HG02759 (cell line): ENCODE results near the gene FN3K.
"Not testable (repeated sequence)": the region's sequence is repeated elsewhere in the genome, so short reads cannot be mapped to it uniquely, and the experiment has no call there.

ENCODE experiments used
- ATAC-seq: cut with Tn5 transposase; IDR thresholded peaks from one replicate; pipeline ENCODE4 v1.9.1; 2021; ENCODE audit warnings: mild to moderate bottlenecking, moderate library complexity; ENCODE audit not compliant: unreplicated experiment

FN3K gene

DNA sequence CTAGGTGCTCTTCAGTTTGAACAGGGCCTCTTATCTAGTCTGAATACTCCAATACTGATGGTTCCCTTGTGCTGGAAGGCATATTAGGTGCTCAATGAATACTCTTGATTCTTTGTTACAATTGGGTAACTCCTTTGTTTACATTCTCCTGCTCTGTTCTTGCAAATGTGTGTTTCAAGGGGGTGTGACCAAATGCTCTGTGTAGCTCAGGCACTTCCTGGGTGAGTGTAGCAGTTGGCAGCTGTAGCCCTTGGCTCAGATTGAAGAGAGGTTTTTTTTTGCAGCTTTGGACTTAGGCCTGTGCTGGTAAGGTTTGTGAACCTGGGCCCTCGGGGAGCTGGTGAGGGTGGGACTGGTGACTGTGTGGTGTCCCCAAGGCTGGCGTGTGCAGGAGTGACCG, 36.6 kb downstream of the FN3K start:
- ATAC-seq, result no peak

- ATAC-seq, result not testable (repeated sequence)
Observed at GRCh38 chr17:82774456-82774855, 39.0 kb downstream of the FN3K start.

DNA sequence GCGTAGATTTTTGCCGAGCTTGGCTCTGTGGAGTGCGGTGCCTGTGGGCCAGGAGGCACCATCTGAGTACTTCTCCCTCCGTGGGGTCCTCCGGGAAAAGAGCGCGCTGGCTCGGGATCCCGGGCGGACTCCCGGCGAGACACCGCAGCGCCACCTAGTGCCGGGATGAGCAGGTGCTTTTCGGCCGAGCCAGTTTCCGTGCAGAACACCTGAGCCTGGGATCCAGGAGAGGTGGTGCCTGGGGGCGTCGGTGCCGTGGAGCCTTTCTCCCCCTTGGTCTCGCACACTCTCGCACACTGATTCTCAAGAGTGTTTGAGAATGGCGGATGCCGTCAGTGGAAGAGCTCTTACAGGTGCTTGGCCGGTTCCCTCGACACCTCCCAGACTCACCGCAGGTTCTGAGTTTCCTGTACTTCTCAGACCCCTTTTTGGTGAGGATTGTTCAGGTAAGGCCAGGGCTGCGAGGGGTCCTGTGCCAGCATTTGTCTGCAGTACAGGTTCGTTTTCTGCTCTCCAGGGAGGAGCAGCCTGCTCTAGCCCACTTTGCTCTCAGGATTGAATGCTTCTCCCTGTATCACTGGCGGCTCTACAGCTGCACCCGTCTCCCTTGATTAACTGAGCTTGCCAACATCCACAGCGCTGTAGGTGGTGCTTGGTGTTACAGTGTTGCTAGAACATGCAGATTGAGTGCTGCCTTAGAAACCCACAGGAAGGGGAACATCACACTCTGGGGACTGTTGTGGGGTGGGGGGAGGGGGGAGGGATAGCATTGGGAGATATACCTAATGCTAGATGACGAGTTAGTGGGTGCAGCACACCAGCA, 39.8 kb downstream of the FN3K start:
- no peak for ATAC-seq

GRCh38 chr17:82776454-82776853, 41.0 kb downstream of the FN3K start:
- no peak for ATAC-seq

DNA sequence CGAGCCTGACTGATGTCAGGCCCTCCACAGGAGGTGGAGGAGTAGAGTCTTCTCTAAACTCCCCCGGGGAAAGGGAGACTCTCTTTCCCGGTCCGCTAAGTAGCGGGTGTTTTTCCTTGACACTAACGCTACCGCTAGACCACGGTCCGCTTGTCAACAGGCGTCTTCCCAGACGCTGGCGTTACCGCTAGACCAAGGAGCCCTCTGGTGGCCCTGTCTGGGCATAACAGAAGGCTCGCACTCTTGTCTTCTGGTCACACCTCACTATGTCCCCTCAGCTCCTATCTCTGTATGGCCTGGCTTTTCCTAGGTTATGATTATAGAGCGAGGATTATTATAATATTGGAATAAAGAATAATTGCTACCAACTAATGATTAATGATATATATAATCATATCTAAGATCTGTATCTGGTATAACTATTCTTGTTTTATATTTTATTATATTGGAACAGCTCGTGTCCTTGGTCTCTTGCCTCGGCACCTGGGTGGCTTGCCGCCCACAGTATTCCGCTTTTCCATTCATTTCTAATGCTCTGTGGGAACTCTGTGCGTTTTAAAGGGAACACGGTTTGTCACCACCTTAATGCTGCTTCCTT, 42.5 kb downstream of the FN3K start:
- ATAC-seq, result not testable (repeated sequence)

DNA sequence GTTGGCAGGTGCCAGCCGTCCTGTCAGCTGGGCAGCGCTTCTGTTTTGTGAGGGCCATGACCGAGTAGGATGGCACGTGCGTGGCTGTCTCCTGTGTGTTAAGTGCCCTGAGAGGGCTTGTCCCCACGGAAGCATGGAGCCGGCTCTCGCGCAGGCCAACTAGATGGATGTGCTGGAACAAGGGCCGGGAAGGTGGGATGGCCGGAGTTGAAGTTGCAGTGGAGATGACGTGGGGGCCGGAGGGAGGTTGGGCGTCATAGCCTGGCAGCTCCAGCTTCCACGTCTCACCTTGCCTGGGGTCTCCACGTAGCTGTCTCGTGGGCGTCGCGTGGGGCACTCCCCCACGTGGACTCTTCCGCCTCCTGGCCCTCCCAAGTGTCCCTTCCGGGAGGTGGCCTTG, 44.1 kb downstream of the FN3K start:
- ATAC-seq, result no peak

- no peak for ATAC-seq
Observed at GRCh38 chr17:82780195-82780594, 44.8 kb downstream of the FN3K start.

GRCh38 chr17:82780971-82781893, 45.8 kb downstream of the FN3K start:
- ATAC-seq, result no peak

GRCh38 chr17:82781894-82782274, 46.5 kb downstream of the FN3K start:
- peak; percentile 67 for ATAC-seq

DNA sequence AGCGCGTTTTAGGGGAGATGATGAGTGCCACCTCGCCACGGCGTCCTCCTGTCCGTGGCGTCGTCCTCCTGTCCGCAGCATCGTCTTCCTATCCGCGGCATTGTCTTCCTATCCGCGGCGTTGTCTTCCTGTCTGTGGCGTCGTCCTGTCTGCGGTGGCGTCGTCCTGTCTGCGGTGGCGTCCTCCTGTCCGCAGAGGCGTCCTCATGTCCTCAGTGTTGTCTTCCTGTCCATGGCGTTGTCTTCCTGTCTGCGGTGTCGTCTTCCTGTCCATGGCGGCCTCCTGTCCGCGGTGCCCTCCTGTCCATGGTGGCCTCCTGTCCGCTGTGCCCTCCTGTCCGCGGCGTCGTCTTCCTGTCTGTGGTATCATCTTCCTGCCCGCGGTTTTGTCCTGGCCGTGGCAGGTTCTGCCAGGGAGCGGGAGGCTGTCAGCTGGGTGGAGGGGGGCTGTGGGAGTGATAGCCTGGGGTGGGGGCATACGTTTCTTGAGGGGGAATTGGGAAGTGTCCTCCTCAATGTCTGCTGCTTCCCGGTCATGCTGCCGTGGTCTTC, 47.3 kb downstream of the FN3K start:
- no peak for ATAC-seq

GRCh38 chr17:82783498-82783897, 48.1 kb downstream of the FN3K start:
- ATAC-seq, result no peak

- not testable (repeated sequence) for ATAC-seq
Observed at GRCh38 chr17:82785581-82785980, 50.2 kb downstream of the FN3K start.

GRCh38 chr17:82786427-82786826, 51.0 kb downstream of the FN3K start:
- no peak for ATAC-seq

DNA sequence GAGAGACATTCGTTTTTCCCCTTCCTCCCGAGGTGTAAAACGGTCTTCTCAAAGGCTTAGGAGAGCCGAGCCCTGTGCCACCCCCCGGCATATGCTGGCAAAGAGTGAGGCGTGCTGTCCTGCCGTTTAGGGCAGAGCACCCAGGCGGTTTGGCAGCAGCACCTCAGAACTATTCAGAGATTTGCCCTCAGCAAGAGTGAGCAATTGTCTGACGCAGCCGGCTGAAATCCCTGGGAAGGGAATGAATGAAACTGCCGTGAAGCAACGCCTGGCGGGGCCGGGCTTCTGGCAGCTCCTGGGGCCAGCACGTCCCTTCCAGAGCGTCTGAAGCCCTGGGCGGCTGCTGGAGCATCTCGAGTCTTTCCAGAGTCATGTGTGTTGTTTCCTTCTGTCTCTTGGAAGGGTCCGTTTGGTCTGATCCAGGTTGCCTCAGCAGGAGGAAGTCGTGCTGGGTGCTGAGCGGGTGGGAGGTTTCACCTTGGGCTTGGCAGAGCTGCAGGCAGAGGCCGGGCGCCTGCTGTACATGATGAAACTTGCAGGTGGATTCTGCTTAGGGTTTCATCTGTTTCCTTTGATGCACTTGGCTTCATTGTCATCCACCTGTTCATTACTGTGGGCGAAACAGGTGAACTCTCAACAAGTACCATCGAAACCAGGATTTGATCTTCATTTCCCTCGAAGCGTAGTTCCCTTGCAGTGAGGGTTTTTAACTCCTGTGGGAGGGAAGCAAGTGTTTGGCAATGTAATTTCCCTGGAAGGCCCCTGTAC, 51.9 kb downstream of the FN3K start:
- ATAC-seq, result no peak

- no peak for ATAC-seq
Observed at GRCh38 chr17:82788206-82789001, 53.0 kb downstream of the FN3K start.

GRCh38 chr17:82789051-82789592, 53.7 kb downstream of the FN3K start:
- no peak for ATAC-seq

DNA sequence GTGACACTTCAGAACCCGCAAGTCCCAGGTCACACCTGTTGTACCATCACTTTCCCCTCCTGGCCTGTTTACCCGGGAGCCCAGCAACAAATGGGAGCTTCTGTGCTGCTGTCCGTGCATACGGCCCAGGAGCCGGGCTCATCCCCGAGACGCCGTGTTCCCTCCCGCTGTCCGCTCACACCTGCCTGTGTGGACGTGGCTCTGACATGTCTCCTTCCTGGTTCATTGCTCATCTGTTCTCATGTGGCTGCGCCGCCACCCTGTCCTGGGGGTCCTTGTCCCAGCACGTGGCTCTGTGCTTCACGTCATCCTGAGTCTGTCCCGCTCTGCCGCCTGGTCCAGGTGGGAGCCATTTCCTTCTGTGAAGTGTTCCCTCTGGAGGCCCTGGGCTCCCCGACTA, 54.4 kb downstream of the FN3K start:
- ATAC-seq, result no peak

DNA sequence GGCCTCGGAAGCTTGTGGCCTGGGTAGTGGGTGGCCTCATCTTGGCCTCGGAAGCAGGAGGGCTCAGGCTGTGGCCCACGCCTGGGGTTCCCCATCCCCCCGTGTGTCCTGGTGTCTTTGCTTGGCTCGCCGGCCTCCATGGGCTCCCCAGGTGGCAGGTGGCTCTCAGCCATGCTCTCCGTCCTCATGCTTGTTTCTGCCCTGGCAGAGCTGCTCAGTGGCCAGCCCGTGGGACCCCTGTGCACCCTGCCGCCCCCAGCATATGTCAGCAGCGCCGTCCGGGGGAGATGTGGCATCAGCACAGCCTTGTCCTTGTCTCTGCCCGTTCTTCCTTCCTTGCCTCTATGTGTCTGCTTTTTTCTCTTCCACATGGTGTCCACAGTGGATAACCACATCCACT, 55.0 kb downstream of the FN3K start:
- no peak for ATAC-seq

GRCh38 chr17:82791532-82791931, 56.1 kb downstream of the FN3K start:
- no peak for ATAC-seq
